Left cardiac atrium (tissue), 4 donors: ENCODE results near the gene NDUFC2. TPM values are rescaled to one million over a fixed set of nuclear protein-coding genes. Genes with fewer than 3 reads are reported as not detected.
"Not testable (repeated sequence)": the region's sequence is repeated elsewhere in the genome, so short reads cannot be mapped to it uniquely, and the experiment has no call there.

Experiments used
- ATAC-seq, 2 donors: fragments of 200-7000 bp; cut with Tn5 transposase; one replicate each; pipeline ENCODE4 v1.9.1; 2020; ENCODE audit warnings: mild to moderate bottlenecking in 2 of 2, moderate library complexity in 2 of 2
- DNase-seq: peaks from one replicate; pipeline ENCODE4 v3.0.0-alpha.2; 2020
- intact Hi-C, 2 donors: fragments of 100-400 bp; cut with DNase I; formaldehyde crosslinking; loops; one replicate each; pipeline versions ENCODE4 v1.14.1 to v1.15.1; 2022 to 2023
- total RNA-seq, 2 donors: library from RNA; stranded (reverse); fragmentation: NEBNext Ultra II Directional; extraction: Animal tissue kit (Norgen Biotek cat#: 25700); gene quantifications; one replicate each; pipeline ENCODE4 v1.2.1, GENCODE V29; 2021
- donor health status: DM: no; HTN: yes; CAD: no.
- donor health status: DM: no; HTN: yes; CAD: no; lungs with severe emphysema.
- donor health status: DM: yes; HTN: yes; CAD: no.
- donor health status: Dilated cardiomyopathy.

NDUFC2 gene
- total RNA-seq, 2 donors from 2014 or later, result 276 to 291 TPM

GRCh38 chr11:78081583-78081982 is 1.9 kb upstream of the NDUFC2 start:
- intact Hi-C loops, result no loop called here
- ATAC-seq, result no peak
- DNase-seq, result no peak

- DNase-seq (peak; percentile 48), ATAC-seq (no peak)
- intact Hi-C loops, result no loop called here
Observed at GRCh38 chr11:78080818-78081495, 1.3 kb upstream of the NDUFC2 start.

GRCh38 chr11:78080084-78080817 is 589 bp upstream of the NDUFC2 start:
- DNase-seq (no peak), ATAC-seq (no peak)
- intact Hi-C loops, result no loop called here

- no peak for DNase-seq
- no peak for ATAC-seq
- intact Hi-C loops, result loop anchor here in 1 of 2 donors (10.0 kb wide), 1 partner anchor 106 kb away; the partner anchor contains the start of genes KCTD21 and USP35
Observed at GRCh38 chr11:78078218-78079167, 1.2 kb downstream of the NDUFC2 start.

- not testable (repeated sequence) for ATAC-seq, DNase-seq
- intact Hi-C loops, result loop anchor here in 1 of 2 donors (10.0 kb wide), 1 partner anchor 107 kb away; the partner anchor contains the start of genes KCTD21 and USP35
Observed at GRCh38 chr11:78077592-78077991, 2.1 kb downstream of the NDUFC2 start.

- intact Hi-C loops, result loop anchor here in 1 of 2 donors (10.0 kb wide), 1 partner anchor 108 kb away; the partner anchor contains the start of genes KCTD21 and USP35
- ATAC-seq (no peak), DNase-seq (no peak)
Observed at GRCh38 chr11:78076733-78077403, 2.8 kb downstream of the NDUFC2 start.

- DNase-seq (no peak), ATAC-seq (no peak)
- intact Hi-C loops, result loop anchor here in 1 of 2 donors (10.0 kb wide), 1 partner anchor 110 kb away; the partner anchor contains the start of genes KCTD21 and USP35
Observed at GRCh38 chr11:78074756-78075155, 4.9 kb downstream of the NDUFC2 start.

- intact Hi-C loops, result loop anchor here in 1 of 2 donors (10.0 kb wide), 1 partner anchor 112 kb away; the partner anchor contains the start of genes KCTD21 and USP35
- ATAC-seq, result no peak
- no peak for DNase-seq
Observed at GRCh38 chr11:78072455-78072854, 7.2 kb downstream of the NDUFC2 start.

GRCh38 chr11:78071717-78072116 is 7.9 kb downstream of the NDUFC2 start:
- intact Hi-C loops, result loop anchor here in 1 of 2 donors (10.0 kb wide), 1 partner anchor 113 kb away; the partner anchor contains the start of genes KCTD21 and USP35
- DNase-seq (no peak), ATAC-seq (no peak)

- intact Hi-C loops, result loop anchor here in 1 of 2 donors (10.0 kb wide), 1 partner anchor 114 kb away; the partner anchor contains the start of genes KCTD21 and USP35
- DNase-seq (no peak), ATAC-seq (no peak)
Observed at GRCh38 chr11:78070621-78071020, 9.0 kb downstream of the NDUFC2 start.

GRCh38 chr11:78069465-78069864 is 10.2 kb downstream of the NDUFC2 start:
- ATAC-seq (peak in 1 of 2 donors; percentile 2), DNase-seq (no peak)
- intact Hi-C loops, result no loop called here

- ATAC-seq (no peak), DNase-seq (no peak)
- intact Hi-C loops, result no loop called here
Observed at GRCh38 chr11:78067704-78068103, 12.0 kb downstream of the NDUFC2 start.

GRCh38 chr11:78066471-78066870 is 13.2 kb downstream of the NDUFC2 start:
- no peak for ATAC-seq
- DNase-seq, result no peak
- intact Hi-C loops, result no loop called here

GRCh38 chr11:78065203-78065602 is 14.5 kb downstream of the NDUFC2 start:
- DNase-seq (no peak), ATAC-seq (no peak)
- intact Hi-C loops, result no loop called here

- intact Hi-C loops, result no loop called here
- peak in 1 of 2 donors; percentile 48 for ATAC-seq
Observed at GRCh38 chr11:78063440-78064181, 16.1 kb downstream of the NDUFC2 start, which contains the start of gene THRSP. Gene THRSP (plus strand): TSS chr11:78063861. CDS start chr11:78063882, 21 bp downstream.

GRCh38 chr11:78062671-78063070 is 17.0 kb downstream of the NDUFC2 start:
- intact Hi-C loops, result no loop called here
- ATAC-seq, result no peak
- DNase-seq, result no peak

More at GRCh38 chr11:78063440-78064181, 16.1 kb downstream of the NDUFC2 start, which contains the start of gene THRSP:
- DNase-seq, result no peak

- intact Hi-C loops, result no loop called here
- ATAC-seq (peak; percentile 13 to 90), DNase-seq (no peak)
Observed at GRCh38 chr11:78061921-78062311, 17.7 kb downstream of the NDUFC2 start.
